ENCODE data around the gene ATP1B4. TPM values are rescaled to one million over a fixed set of nuclear protein-coding genes. Genes with fewer than 3 reads are reported as not detected.

Gene ATP1B4
- total and polyA plus RNA-seq, 2 of the 8 experiments (the other 6 are each of a cell fraction or from before 2014, with no cell fraction given): not detected

- TF ChIP-seq CHD7 (IDR thresholded peaks at IDR 0.05; ENCODE audit: insufficient replicate concordance, low read length) (no peak), BCL11A (IDR thresholded peaks at IDR 0.05; ENCODE audit: low read depth in 2 of 2, low read length in 2 of 2) (no peak), SUZ12 (IDR thresholded peaks at IDR 0.05; ENCODE audit: low read length) (no peak), RNF2 (IDR thresholded peaks at IDR 0.05; ENCODE audit: borderline replicate concordance, low read depth, low read length, missing control alignments, poor library complexity, severe bottlenecking) (no peak), HDAC6 (IDR thresholded peaks at IDR 0.05; ENCODE audit: low read depth, low read length) (no peak)
These were observed 4.7 kb upstream of the ATP1B4 start (continued) for GRCh38 chrX:120357186-120357585.
